Measurements from ENCODE around the gene MED29. TPM values are rescaled to one million over a fixed set of nuclear protein-coding genes. Genes with fewer than 3 reads are reported as not detected.

MED29 gene
- total and polyA plus RNA-seq, 2 of the 13 experiments (the other 11 are each of a cell fraction or from before 2014, with no cell fraction given), result 14.0 to 19.7 TPM

DNA sequence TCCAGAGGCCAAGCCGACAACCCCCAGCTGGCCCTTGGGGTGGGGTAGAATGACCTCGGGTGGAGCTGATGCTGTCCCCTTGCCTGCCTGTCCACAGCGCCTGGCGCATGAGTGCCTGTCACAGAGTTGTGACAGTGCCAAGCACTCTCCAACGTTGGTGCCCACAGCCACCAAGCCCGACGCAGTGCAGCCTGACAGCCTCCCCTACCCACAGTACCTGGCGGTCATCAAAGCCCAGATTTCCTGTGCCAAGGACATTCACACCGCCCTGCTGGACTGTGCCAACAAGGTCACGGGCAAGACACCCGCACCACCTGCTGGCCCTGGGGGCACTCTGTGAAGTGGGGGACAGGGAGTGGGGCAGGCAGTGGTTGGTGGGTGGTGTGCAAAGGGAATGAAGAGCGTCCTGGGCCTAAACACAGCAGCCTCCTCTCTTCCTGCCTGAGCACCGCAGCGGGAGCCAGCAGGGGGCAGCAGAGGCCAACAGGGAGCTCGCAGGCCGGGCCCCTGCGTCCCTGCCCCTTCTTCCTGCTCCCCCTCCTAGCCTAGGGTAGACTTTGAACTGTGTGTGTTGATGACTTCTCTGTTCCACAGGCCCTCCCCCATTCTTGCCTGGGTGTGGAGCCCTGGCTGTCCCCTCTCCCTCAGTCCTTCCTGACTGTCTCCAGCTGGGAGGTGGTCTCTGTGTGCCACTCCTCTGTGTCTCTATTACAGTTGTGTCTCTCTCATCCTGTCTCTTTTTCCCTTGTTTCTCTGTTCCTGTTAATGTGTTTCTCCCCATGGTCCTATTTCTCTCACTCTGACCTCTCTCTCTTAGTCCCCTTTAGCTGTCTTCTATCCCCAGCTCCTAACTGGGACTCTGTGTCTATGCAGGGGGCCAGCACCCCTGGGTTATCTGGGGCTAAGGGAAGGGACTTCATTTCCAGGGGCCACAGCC is 6.5 kb downstream of the MED29 start (continued):
- TF ChIP-seq YEATS2 (CRISPR knock-in tag; IDR thresholded peaks at IDR 0.05; ENCODE audit: borderline replicate concordance) (peak; percentile 67; the same call in 1 of the 2 replicates), RFX3 (CRISPR knock-in tag; IDR thresholded peaks at IDR 0.05) (no peak), THAP11 (CRISPR knock-in tag; IDR thresholded peaks at IDR 0.05) (peak; percentile 84), ZKSCAN8 (CRISPR knock-in tag; IDR thresholded peaks at IDR 0.05; ENCODE audit: borderline replicate concordance) (peak; percentile 85; the same call in 1 of the 2 replicates), ATF7-NPFF (CRISPR knock-in tag; IDR thresholded peaks at IDR 0.05; ENCODE audit: low read depth) (no peak; the same call in none of the 2 replicates), ZNF841 (CRISPR knock-in tag; IDR thresholded peaks at IDR 0.05; ENCODE audit: borderline replicate concordance) (no peak), RFX1 (IDR thresholded peaks at IDR 0.05) (no peak), NFIC (IDR thresholded peaks at IDR 0.05; ENCODE audit: low read length) (no peak), HNF4A (CRISPR knock-in tag; IDR thresholded peaks at IDR 0.05) (peak; percentile 99), ZNF3 (CRISPR knock-in tag; IDR thresholded peaks at IDR 0.05) (peak; percentile 95), KLF9 (CRISPR knock-in tag; IDR thresholded peaks at IDR 0.05; ENCODE audit: low read depth) (peak; percentile 78; the same call in 1 of the 2 replicates), ZNF557 (CRISPR knock-in tag; IDR thresholded peaks at IDR 0.05) (no peak), ZNF776 (CRISPR knock-in tag; IDR thresholded peaks at IDR 0.05) (no peak), CREB3 (CRISPR knock-in tag; IDR thresholded peaks at IDR 0.05) (no peak), ZFP36L1 (CRISPR knock-in tag; IDR thresholded peaks at IDR 0.05) (peak; percentile 82; the same call in 1 of the 2 replicates), ZNF564 (CRISPR knock-in tag; IDR thresholded peaks at IDR 0.05) (no peak), SIX1 (CRISPR knock-in tag; IDR thresholded peaks at IDR 0.05; ENCODE audit: borderline replicate concordance) (peak; percentile 58; the same call in 1 of the 2 replicates), HCFC1 (IDR thresholded peaks at IDR 0.05; ENCODE audit: low read depth, low read length) (0 out of 2 replicates have a peak, but pooled peaks have one; percentile 31), ZNF75D (CRISPR knock-in tag; IDR thresholded peaks at IDR 0.05; ENCODE audit: borderline replicate concordance) (no peak), STAT5B (CRISPR knock-in tag; IDR thresholded peaks at IDR 0.05) (no peak), SP140L (CRISPR knock-in tag; IDR thresholded peaks at IDR 0.05; ENCODE audit: borderline replicate concordance) (no peak), TBP (CRISPR knock-in tag; IDR thresholded peaks at IDR 0.05) (no peak), MZF1 (CRISPR knock-in tag; IDR thresholded peaks at IDR 0.05; ENCODE audit: borderline replicate concordance) (peak; percentile 62; the same call in 1 of the 2 replicates)

Measured in HepG2 (cell line).